ENCODE measurements around the gene POU2F1.

Gene POU2F1

GRCh38 chr1:167369175-167369574, 148.5 kb downstream of the POU2F1 start:
- TF ChIP-seq, protein P1, sequence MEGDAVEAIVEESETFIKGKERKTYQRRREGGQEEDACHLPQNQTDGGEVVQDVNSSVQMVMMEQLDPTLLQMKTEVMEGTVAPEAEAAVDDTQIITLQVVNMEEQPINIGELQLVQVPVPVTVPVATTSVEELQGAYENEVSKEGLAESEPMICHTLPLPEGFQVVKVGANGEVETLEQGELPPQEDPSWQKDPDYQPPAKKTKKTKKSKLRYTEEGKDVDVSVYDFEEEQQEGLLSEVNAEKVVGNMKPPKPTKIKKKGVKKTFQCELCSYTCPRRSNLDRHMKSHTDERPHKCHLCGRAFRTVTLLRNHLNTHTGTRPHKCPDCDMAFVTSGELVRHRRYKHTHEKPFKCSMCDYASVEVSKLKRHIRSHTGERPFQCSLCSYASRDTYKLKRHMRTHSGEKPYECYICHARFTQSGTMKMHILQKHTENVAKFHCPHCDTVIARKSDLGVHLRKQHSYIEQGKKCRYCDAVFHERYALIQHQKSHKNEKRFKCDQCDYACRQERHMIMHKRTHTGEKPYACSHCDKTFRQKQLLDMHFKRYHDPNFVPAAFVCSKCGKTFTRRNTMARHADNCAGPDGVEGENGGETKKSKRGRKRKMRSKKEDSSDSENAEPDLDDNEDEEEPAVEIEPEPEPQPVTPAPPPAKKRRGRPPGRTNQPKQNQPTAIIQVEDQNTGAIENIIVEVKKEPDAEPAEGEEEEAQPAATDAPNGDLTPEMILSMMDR (IDR thresholded peaks at IDR 0.05; ENCODE audit: borderline replicate concordance, control extremely low read depth, extremely low read depth, insufficient read depth, missing control alignments), result no peak
- no peak for DNase-seq (ENCODE audit: low spot score)
- in situ Hi-C loops (cut with MboI; ENCODE audit: low sequenced_read_pairs, unreplicated experiment), result no loop called here

DNA sequence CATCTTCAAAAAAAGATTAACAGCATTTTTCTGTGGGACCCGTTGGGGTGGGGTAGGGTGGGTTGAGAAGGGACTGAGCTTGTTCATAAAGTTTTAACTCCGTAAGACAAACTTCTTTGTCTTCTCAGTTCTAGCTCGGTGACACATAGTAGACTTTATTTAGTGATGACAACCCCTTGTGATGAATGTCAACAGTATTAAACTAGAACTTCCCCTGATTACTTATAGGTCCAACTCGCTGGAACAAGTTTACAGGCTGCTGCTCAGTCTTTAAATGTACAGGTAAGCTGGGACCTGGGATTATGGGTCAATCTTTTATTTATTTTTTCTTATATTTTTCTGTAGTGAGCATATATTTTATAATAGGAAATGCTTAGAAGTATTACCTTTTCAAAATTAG, 149.2 kb downstream of the POU2F1 start:
- TF ChIP-seq, protein P1 (IDR thresholded peaks at IDR 0.05; ENCODE audit: borderline replicate concordance, control extremely low read depth, extremely low read depth, insufficient read depth, missing control alignments), result no peak

DNA sequence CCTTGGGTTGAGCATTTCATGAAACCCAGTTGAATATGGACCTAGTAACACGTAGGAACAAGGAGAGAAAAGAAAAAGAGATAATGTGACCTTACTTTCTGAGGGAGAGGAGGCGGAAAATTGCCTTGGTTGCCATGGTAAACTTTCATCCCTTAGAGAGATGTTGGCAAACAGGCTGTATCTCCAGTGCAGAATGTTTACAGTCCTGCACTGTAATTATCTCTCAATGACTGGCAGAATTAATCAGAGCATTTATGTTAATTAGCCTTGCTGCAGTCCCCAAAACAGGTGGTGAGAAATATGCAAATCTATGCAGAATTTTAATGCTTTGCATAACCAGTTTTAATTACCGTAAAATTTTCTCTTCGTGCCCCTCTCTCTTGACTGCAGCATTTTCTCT, 150.3 kb downstream of the POU2F1 start:
- in situ Hi-C loops (cut with MboI; ENCODE audit: low sequenced_read_pairs, unreplicated experiment), result no loop called here
- TF ChIP-seq, protein P1 (IDR thresholded peaks at IDR 0.05; ENCODE audit: borderline replicate concordance, control extremely low read depth, extremely low read depth, insufficient read depth, missing control alignments), result no peak
- DNase-seq (ENCODE audit: low spot score), result no peak

More for the DNA sequence above, 149.2 kb downstream of the POU2F1 start:
- DNase-seq (ENCODE audit: low spot score), result no peak
- in situ Hi-C loops (cut with MboI; ENCODE audit: low sequenced_read_pairs, unreplicated experiment), result no loop called here

- no peak for DNase-seq (ENCODE audit: low spot score)
- TF ChIP-seq, protein P1 (IDR thresholded peaks at IDR 0.05; ENCODE audit: borderline replicate concordance, control extremely low read depth, extremely low read depth, insufficient read depth, missing control alignments), result no peak
- in situ Hi-C loops (cut with MboI; ENCODE audit: low sequenced_read_pairs, unreplicated experiment), result no loop called here
These were observed 152.7 kb downstream of the POU2F1 start for GRCh38 chr1:167373398-167373797.

- DNase-seq (ENCODE audit: low spot score), result no peak
- in situ Hi-C loops (cut with MboI; ENCODE audit: low sequenced_read_pairs, unreplicated experiment), result no loop called here
- TF ChIP-seq, protein P1 (IDR thresholded peaks at IDR 0.05; ENCODE audit: borderline replicate concordance, control extremely low read depth, extremely low read depth, insufficient read depth, missing control alignments), result no peak
These were observed 153.3 kb downstream of the POU2F1 start for GRCh38 chr1:167373986-167374385.

DNA sequence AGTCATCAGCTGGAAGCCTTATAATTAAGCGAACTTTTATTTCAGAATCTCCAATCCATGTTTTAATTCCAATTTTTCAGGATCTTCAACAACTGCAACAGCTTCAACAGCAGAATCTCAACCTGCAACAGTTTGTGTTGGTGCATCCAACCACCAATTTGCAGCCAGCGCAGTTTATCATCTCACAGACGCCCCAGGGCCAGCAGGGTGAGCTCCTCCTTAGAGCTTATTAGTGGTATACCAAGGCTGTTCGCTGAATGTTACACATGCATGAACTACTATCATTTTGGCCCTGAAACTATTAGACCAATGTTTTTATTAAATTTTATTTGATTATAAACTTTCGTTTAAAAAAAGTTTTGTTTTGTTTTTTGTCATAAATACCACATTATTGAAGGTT, 155.3 kb downstream of the POU2F1 start:
- in situ Hi-C loops (cut with MboI; ENCODE audit: low sequenced_read_pairs, unreplicated experiment), result no loop called here
- TF ChIP-seq, protein P1 (IDR thresholded peaks at IDR 0.05; ENCODE audit: borderline replicate concordance, control extremely low read depth, extremely low read depth, insufficient read depth, missing control alignments), result no peak
- DNase-seq (ENCODE audit: low spot score), result no peak
